HK-2 (cell line): ENCODE results near the gene INTS11.

Experiments
- DNase-seq: peaks from one replicate; pipeline ENCODE4 v3.0.0-alpha.2; 2018; ENCODE audit not compliant: unreplicated experiment

The INTS11 gene

DNA sequence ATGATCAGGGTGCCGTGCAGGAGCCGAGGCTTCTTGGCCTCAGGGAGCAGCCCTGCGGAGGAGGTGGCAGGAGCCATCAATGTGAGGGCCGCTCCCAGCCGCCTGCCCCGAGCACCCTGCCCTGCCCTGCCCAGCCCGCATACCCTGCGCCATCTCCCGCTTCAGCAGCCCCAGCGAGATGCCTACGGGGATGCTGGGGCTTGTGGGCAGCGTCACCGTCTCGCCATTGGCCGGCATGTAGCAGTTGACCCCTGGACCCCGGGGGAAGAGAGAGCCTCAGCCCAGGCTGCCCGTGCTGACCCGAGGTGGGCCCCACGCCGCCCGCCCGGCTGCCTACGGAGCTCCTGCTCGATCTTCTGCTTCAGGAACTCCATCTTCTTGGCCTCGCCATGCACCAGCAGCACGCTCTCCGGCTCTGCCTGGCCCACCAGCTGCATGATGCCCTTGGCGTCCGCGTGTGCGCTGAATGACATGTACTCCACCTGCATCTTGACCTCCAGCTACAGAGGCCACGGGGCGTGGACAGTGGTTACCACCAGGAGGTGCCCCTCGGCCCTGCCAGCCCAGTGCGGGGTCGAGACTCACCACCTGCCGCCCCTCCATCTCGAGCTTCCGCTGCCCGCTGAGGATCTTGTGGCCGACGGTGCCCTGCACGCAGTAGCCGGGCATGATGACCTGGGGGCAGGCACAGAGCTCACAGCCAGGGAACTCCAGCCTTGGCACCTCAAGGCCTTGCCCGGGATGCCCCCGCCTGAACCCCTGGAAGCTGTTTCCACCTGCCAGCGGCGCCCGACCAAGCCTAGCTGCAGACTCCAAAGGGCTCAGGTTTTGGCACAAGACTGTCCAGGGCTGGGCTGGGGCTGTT, 11.8 kb downstream of the INTS11 start:
- no peak for DNase-seq

- no peak for DNase-seq
These were observed 13.1 kb downstream of the INTS11 start for GRCh38 chr1:1311107-1312104.

DNA sequence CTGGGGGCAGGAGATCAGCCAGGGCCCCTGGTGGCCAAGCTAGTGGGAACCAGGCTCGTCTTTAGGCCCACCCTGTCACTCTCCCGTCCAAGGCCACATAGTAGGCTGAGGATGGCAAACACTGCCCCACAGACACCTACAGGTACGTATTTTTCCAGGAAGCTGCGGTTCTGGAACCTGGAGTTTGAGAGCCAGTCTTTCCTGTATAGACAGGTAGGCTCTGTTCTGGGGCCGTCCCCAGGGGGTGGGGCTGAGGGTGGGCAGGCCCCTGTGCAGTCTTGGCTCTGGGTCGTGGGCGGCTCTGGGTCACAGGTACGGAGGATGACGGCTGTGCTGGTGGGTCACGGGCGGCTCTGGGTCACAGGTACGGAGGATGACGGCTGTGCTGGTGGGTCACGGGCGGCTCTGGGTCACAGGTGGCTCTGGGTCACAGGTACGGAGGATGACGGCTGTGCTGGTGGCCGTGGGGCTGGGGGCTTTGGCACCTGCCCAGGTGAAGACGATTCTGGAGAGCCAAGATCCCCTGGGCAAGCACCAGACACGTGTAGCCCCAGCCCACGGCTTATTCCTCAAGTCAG, 13.9 kb downstream of the INTS11 start:
- no peak for DNase-seq

- no peak for DNase-seq
These were observed 14.4 kb downstream of the INTS11 start for GRCh38 chr1:1310109-1310385.

DNA sequence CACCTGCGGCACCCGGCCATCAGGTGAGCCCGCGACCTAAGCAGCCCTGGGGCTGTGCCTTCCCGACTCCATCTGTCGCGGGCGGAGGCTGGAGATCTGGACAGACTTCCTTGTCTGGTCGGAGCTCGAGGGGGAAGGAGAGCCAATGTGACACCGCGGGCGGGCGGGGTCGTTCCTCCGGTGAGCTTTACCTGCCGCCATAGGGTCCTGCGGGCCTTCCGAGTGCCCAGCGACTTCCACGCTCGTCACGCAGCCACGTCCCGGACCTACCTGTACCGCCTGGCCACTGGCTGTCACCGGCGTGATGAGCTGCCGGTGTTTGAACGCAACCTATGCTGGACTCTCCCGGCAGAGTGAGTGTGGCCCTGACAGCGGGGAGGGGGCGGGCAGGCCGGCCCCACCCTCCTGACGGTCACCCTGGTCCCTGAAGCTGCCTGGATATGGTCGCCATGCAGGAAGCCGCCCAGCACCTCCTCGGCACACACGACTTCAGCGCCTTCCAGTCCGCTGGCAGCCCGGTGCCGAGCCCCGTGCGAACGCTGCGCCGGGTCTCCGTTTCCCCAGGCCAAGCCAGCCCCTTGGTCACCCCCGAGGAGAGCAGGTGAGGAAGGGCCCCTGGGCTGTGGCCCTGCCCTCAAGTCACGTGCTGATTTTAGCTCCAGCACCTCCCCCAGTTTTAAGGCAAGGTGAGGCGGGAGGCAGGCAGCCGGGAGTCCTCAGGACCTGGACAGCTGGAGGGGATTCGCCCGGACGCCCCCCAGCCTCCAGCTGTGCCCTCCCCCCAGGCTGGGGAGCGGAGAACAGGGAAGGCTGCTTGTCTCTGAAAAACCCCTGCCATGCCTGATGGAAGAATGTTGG, 15.0 kb downstream of the INTS11 start:
- no peak for DNase-seq

DNA sequence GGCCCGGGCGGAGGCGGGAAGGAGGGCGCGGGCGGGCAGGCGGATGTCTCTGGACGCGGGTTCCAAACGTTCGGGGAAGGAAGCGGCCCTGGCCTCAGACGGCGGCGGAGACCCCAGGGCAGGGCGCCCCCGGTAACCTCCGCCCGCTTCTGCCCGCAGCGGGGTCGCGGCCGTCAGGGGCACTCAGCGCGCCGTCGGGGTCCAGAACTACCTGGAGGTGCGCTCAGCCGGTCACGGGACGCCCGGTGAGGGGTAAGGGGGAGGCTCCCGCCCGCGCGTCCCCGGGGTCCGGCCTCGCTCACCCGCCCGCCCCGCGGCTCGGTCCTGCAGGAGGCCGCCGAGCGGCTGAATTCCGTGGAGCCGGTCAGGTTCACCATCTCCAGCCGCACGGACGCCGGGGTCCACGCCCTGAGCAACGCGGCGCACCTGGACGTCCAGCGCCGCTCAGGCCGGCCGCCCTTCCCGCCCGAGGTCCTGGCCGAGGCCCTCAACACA, 15.7 kb downstream of the INTS11 start:
- DNase-seq: no peak

- peak; percentile 89 for DNase-seq
These were observed 16.3 kb downstream of the INTS11 start, which contains the start of the genes ACAP3 and PUSL1 for GRCh38 chr1:1307923-1308755. TSS of gene ACAP3 (minus strand) at chr1:1307930. CDS start at chr1:1307815, 115 bp downstream. TSS of gene PUSL1 (plus strand) at chr1:1308597. CDS start at chr1:1308644, 47 bp downstream.

- peak; percentile 55 for DNase-seq
These were observed 17.1 kb downstream of the INTS11 start for GRCh38 chr1:1307261-1307922.

GRCh38 chr1:1306661-1307260, 17.7 kb downstream of the INTS11 start:
- DNase-seq: no peak

DNA sequence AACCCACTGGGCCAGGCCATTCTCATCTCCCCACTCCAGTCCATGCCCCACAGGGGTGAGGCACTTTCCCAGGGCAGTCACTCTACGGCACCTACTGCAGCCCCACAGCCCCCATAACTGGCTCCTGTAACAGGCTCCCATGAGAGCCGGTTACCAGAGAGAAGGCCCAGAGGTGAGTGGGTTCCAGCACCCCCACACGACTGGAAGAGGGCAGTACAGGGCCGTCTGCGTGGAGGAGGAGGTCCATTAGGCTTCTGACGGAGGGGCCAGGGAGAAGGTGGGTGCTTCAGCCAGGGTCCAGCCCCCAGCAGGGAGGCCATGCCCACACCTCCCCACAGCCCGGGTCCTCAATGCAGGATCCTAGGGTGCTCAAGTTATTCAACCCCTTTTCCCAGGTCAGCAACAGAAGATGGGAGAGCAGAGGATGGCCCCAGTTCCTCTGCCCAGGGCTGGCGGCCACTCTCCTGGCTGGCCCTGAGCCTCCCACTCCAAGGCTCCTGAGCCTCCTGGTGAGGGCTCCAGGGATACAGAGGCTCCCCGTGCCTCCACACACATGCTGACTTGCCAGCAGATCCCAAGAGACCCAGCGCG, 18.3 kb downstream of the INTS11 start:
- no peak for DNase-seq

- DNase-seq: peak; percentile 83
These were observed 19.0 kb downstream of the INTS11 start for GRCh38 chr1:1305300-1306069.

- DNase-seq: peak; percentile 88
These were observed 19.8 kb downstream of the INTS11 start for GRCh38 chr1:1304331-1305299.

DNA sequence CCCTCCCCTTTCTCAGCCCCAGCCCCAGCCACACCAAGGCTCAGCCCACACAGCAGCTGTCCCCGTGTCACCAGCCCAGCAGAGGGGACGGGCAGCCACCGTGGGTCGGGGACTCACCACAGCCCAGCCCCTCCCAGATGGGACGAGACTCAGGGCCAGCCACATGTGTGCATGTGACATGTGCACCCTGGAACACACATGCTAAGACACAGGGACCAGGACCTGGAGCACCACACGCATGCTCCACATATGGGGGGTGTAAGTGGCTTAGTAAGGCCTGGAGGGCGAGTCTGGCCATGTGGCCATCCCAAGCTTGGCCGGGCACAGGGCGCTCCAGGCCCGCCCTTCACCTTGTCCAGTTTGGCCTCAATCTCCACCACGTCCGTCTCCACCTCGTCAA, 20.7 kb downstream of the INTS11 start:
- DNase-seq: no peak

- no peak for DNase-seq
These were observed 21.4 kb downstream of the INTS11 start for GRCh38 chr1:1302951-1303509.

- no peak for DNase-seq
These were observed 22.4 kb downstream of the INTS11 start for GRCh38 chr1:1302006-1302430.

GRCh38 chr1:1300352-1300739, 24.1 kb downstream of the INTS11 start:
- DNase-seq: no peak
